ENCODE results near the gene STN1. TPM values are rescaled to one million over a fixed set of nuclear protein-coding genes. Genes with fewer than 3 reads are reported as not detected.

The STN1 gene
- total RNA-seq, 2 donors from 2014 or later: 15.5 to 42.7 TPM

DNA sequence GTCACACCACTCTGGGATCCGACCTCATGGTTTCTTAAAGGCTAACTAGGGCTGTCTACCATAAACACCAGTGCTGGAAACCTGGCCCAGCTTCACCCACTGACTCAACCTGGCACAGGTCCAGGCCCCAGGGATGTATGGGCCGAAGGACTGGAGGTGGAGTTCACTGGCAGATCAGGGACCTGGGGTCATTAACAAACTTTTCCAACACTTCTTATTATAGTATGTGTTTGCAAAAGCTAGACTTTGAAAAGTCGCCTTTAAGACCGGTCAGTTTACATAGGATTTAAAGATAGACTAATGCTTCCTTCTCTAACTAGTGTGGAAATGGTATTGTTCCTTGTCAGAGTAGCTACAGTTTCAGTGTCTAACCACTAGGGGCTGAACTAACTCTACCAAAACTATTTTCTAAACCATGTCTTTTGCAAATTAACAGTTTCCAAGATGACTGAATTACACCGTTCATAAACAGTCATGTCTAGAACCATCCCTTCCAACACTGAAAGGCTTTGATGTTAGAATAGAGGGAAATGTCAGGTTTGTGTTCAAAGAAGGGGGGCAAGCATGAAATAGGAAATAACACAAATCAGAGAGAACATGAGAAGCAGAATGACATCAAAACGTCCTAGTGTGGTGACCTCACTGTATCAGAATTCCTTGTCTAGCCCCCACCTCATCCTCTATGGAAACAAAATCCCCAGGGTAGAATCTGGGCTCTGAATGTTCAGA, 29.7 kb downstream of the STN1 start:
- TF ChIP-seq POLR2A (IDR thresholded peaks at IDR 0.05) (no peak), POLR2AphosphoS5 (IDR thresholded peaks at IDR 0.05) (peak; percentile 55)
- TF ChIP-seq, protein P1, sequence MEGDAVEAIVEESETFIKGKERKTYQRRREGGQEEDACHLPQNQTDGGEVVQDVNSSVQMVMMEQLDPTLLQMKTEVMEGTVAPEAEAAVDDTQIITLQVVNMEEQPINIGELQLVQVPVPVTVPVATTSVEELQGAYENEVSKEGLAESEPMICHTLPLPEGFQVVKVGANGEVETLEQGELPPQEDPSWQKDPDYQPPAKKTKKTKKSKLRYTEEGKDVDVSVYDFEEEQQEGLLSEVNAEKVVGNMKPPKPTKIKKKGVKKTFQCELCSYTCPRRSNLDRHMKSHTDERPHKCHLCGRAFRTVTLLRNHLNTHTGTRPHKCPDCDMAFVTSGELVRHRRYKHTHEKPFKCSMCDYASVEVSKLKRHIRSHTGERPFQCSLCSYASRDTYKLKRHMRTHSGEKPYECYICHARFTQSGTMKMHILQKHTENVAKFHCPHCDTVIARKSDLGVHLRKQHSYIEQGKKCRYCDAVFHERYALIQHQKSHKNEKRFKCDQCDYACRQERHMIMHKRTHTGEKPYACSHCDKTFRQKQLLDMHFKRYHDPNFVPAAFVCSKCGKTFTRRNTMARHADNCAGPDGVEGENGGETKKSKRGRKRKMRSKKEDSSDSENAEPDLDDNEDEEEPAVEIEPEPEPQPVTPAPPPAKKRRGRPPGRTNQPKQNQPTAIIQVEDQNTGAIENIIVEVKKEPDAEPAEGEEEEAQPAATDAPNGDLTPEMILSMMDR (IDR thresholded peaks at IDR 0.05): peak in 3 of 4 experiments; percentile 88 to 98 (median 92)
- intact Hi-C loops (cut with DNase I): loop anchor here (5.0 kb wide), 1 partner anchor 234 kb away; the partner anchor contains the start of gene SFR1
- Histone ChIP-seq H3K36me3 (no peaks in the 10 kb centered on the region), H3K4me1 (replicated peaks) (no peaks in the 10 kb centered on the region), H3K4me3 (no peak overlapping the region), H3K27ac (no peak overlapping the region), H3K9me3 (no peaks in the 10 kb centered on the region), H3K27me3 (replicated peaks; ENCODE audit: insufficient read depth) (no peaks in the 10 kb centered on the region)
- 4% methylated on average over 6 of the region's 6 CpGs for WGBS
- peak; percentile 42 for DNase-seq (ENCODE audit: low spot score)

DNA sequence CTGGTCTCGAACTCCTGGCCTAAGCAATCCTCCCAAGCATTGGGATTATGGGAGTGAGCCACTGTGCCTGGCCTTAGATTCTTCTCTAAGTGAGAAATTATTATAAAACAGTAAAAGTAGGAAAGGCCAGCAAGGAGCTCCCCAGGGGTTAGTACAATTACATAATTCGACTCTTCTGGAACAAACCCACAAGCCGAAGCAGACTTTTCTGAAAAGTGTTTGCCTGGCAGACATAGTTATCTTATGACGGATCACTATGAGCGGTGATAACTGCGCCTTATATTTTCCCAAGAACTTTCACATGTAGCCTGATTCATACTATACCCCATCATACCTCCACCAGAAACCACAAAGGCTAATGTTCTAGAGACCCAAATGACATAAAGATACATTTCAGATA, 32.4 kb downstream of the STN1 start:
- Histone ChIP-seq H3K27me3 (replicated peaks; ENCODE audit: insufficient read depth) (no peaks in the 10 kb centered on the region), H3K36me3 (no peaks in the 10 kb centered on the region), H3K4me1 (replicated peaks) (no peaks in the 10 kb centered on the region), H3K27ac (no peak overlapping the region), H3K9me3 (no peaks in the 10 kb centered on the region), H3K4me3 (no peak overlapping the region)
- intact Hi-C loops (cut with DNase I): loop anchor here (5.0 kb wide), 1 partner anchor 237 kb away; the partner anchor contains the start of gene SFR1
- 79% methylated on average over 6 of the region's 6 CpGs for WGBS
- TF ChIP-seq POLR2AphosphoS5 (IDR thresholded peaks at IDR 0.05) (no peak), POLR2A (IDR thresholded peaks at IDR 0.05) (no peak)
- TF ChIP-seq, protein P1 (IDR thresholded peaks at IDR 0.05): no peak
- no peak for DNase-seq (ENCODE audit: low spot score)

DNA sequence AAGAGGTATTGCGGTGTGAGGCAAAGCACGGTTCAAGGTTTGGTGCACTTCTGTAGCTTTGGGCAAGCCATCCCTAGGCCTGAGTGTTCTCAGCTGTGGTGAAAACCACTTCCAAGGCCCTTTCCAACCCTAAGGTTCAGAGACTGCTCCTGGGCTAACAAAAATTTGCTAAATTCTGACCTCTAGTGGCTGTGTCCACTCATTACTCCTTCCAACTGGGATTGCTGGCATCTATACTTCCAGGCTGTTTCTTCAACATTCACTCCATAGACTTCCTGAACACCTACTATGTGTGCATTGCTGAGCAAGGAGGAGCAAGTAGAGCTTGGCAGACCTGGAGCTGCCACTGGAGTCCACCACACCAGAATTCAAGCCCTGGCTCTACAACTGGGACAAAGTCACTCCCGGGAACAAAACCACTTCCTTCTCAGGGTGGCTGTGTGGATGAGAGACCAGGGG, 33.3 kb downstream of the STN1 start:
- 50% methylated on average over 3 of the region's 3 CpGs for WGBS
- no peaks in the 10 kb centered on the region for H3K4me1 ChIP-seq (replicated peaks)
- H3K27ac ChIP-seq: no peak overlapping the region
- no peaks in the 10 kb centered on the region for H3K9me3 ChIP-seq
- H3K27me3 ChIP-seq (replicated peaks; ENCODE audit: insufficient read depth): no peaks in the 10 kb centered on the region
- peak; percentile 30 for DNase-seq (ENCODE audit: low spot score)
- no peak overlapping the region for H3K4me3 ChIP-seq
- H3K36me3 ChIP-seq: no peaks in the 10 kb centered on the region
- TF ChIP-seq POLR2AphosphoS5 (IDR thresholded peaks at IDR 0.05): peak; percentile 40
- TF ChIP-seq POLR2A (IDR thresholded peaks at IDR 0.05): no peak
- TF ChIP-seq, protein P1 (IDR thresholded peaks at IDR 0.05): peak in 3 of 4 experiments; percentile 59 to 78 (median 66)
- intact Hi-C loops (cut with DNase I): loop anchor here (5.0 kb wide), 1 partner anchor 238 kb away; the partner anchor contains the start of gene SFR1

DNA sequence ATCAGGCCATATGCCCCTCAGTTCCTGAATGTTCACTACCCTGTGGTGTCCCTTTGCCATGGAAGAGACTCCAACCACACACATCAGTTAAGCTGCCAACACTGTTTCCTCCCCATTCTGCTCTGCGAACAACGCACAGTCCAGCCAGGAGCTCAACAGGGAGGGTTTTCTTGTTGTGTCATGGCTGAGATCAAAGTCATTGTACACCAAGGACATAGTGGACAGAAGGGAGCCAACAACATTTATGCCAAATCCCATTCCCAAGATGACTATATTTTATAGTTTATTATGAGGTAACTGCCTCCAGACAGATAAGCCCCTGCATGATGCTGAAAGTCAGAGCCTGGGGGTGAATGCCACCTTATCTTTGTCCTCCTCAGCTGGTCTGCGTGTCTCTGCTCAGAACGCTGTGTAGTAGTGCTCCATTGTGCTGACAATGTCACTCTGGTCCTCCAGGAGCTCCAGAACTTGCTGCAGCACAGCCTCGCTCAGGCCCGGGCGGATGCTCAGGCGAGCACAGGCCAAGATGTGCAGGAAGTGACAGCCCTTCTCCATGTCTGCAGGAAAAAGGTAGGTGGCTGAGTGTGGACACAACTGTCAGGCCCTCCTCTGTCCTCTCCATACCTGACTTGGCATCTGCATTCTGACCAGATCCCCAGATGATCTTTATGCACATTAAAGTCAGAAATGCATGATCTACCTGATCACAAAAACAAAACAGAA, 35.5 kb downstream of the STN1 start:
- TF ChIP-seq POLR2A (IDR thresholded peaks at IDR 0.05): no peak
- no peak for TF ChIP-seq POLR2AphosphoS5 (IDR thresholded peaks at IDR 0.05)
- TF ChIP-seq, protein P1 (IDR thresholded peaks at IDR 0.05): no peak
- Histone ChIP-seq H3K36me3 (no peaks in the 10 kb centered on the region), H3K4me1 (replicated peaks) (no peaks in the 10 kb centered on the region), H3K27ac (peak overlapping the region in 1 of 2 donors; percentile 6), H3K27me3 (replicated peaks; ENCODE audit: insufficient read depth) (no peaks in the 10 kb centered on the region), H3K4me3 (no peak overlapping the region), H3K9me3 (no peaks in the 10 kb centered on the region)
- no peak for DNase-seq (ENCODE audit: low spot score)
- intact Hi-C loops (cut with DNase I): no loop called here
- 67% methylated on average over 8 of the region's 8 CpGs for WGBS
